Measurements from ENCODE around the gene CDH23. TPM values are rescaled to one million over a fixed set of nuclear protein-coding genes. Genes with fewer than 3 reads are reported as not detected.

CDH23 gene
- total RNA-seq, 1 experiment from 2014 or later = 0.02 TPM

DNA sequence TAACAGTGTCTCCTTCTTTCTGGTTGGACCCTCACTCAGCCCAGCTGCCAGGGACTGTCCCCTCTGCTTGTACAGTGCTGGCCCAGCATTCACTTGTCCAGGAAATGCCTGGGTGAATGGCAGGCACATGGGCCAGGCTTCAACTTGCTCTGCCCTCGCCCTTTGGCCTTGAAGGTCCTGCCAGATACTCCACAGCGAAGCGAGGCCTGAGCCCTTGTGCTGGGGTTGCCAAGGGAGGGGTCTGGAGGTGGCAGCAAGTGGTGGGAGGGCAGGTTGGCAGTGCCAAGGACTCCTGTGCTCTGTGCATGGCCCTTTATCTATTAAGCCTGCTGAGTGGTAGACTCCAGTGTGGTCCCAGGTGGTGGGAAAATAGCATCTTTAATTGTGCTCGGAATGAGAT is 75.7 kb downstream of the CDH23 start:
- no TSS peak for BruUV-seq (replicated peaks)
- DNase-seq (ENCODE audit: unreplicated experiment) = no peak
- no peaks in the 10 kb centered on the region for H3K9me3 Mint-ChIP-seq (ENCODE audit: unreplicated experiment)
- peaks cover 31% of the 10 kb centered on the region for H3K27me3 Mint-ChIP-seq (ENCODE audit: insufficient read depth, unreplicated experiment)
- H3K27ac Mint-ChIP-seq (ENCODE audit: low read depth, unreplicated experiment) = no peak overlapping the region
- intact Hi-C loops (cut with micrococcal nuclease) = no loop called here
- H3K4me1 Mint-ChIP-seq (ENCODE audit: insufficient read depth, unreplicated experiment) = no peaks in the 10 kb centered on the region
- no peaks in the 10 kb centered on the region for H3K36me3 Mint-ChIP-seq (ENCODE audit: insufficient read depth, unreplicated experiment)
- ChIA-PET POLR2A (no interaction called here), CTCF (interaction anchor here (0.7 kb wide), 1 partner anchor 194 kb away, joined by 4 read pairs; no protein-coding TSS in a partner anchor)
- H3K4me3 Mint-ChIP-seq (ENCODE audit: unreplicated experiment) = no peak overlapping the region
- TF ChIP-seq, protein P1, sequence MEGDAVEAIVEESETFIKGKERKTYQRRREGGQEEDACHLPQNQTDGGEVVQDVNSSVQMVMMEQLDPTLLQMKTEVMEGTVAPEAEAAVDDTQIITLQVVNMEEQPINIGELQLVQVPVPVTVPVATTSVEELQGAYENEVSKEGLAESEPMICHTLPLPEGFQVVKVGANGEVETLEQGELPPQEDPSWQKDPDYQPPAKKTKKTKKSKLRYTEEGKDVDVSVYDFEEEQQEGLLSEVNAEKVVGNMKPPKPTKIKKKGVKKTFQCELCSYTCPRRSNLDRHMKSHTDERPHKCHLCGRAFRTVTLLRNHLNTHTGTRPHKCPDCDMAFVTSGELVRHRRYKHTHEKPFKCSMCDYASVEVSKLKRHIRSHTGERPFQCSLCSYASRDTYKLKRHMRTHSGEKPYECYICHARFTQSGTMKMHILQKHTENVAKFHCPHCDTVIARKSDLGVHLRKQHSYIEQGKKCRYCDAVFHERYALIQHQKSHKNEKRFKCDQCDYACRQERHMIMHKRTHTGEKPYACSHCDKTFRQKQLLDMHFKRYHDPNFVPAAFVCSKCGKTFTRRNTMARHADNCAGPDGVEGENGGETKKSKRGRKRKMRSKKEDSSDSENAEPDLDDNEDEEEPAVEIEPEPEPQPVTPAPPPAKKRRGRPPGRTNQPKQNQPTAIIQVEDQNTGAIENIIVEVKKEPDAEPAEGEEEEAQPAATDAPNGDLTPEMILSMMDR (IDR thresholded peaks at IDR 0.05; ENCODE audit: unreplicated experiment) = no peak

DNA sequence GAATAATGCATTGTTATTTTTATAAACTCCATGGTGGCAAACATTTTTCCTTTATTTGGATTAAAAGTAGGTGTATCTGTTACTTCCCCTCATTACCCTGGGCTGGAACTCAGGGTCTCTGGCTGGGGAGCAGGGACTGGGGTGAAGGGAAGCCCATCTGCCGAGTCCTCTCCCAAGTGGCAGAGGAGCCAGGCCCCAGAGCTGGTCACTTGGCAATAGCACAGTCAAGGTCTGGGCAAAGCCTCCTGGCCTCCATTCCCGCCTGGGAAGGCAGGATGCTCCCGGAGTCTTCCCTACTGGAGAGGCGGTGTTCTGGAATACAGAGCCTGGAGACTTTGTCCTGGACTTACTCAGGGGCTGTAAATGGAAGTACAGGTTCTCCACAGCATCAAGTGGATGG is 76.2 kb downstream of the CDH23 start:
- Mint-ChIP-seq H3K9me3 (ENCODE audit: unreplicated experiment) (no peaks in the 10 kb centered on the region), H3K27ac (ENCODE audit: low read depth, unreplicated experiment) (no peak overlapping the region), H3K4me3 (ENCODE audit: unreplicated experiment) (no peak overlapping the region), H3K27me3 (ENCODE audit: insufficient read depth, unreplicated experiment) (peaks cover 36% of the 10 kb centered on the region), H3K36me3 (ENCODE audit: insufficient read depth, unreplicated experiment) (no peaks in the 10 kb centered on the region), H3K4me1 (ENCODE audit: insufficient read depth, unreplicated experiment) (no peaks in the 10 kb centered on the region)
- ChIA-PET POLR2A (no interaction called here), CTCF (no interaction called here)
- intact Hi-C loops (cut with micrococcal nuclease) = no loop called here
- TF ChIP-seq, protein P1 (IDR thresholded peaks at IDR 0.05; ENCODE audit: unreplicated experiment) = no peak
- BruUV-seq (replicated peaks) = no TSS peak
- DNase-seq (ENCODE audit: unreplicated experiment) = no peak

DNA sequence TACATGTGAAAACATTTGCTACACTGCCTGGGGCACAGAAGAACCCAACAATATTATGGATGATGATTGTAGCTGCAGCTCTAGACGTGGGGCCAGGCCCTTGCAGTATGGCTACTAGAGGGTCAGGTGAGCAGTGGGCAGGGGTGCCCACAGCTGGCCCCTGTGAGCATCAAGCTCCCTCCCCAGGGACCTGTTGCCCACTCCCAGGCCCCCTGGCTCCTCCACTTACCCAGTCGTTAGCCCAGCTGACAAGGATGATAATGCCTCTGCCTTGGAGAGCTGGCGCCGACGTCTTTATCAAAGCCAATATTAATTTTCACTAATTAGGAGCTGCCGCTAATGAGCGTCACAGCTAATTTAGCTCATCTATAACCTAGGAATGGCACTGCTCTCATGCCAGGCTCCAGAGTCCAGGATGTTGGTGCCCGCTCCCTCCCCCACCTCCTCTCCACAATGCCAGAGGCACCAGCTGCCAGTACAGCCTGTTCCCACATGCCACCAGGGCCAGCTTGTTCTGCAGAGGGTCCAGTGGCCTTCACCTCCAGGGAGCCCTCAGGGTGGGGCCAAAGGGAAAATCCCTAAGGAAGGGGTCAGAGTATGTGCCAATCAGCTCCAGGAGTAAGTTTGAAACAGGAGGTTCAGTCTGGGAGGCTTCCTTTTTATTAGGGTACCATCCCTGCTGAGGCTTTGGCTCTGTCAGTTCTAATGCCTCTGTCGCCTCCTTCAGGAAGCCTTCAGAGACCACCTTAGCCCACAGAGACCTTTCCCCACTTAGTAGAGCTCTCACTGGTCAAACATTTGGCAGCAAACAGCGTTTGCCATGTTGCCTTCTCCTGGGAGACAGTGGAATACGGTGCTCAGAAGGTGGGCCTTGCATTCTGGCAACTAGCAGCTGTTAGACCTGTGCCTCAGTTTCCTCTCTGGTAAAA is 77.2 kb downstream of the CDH23 start:
- Mint-ChIP-seq H3K36me3 (ENCODE audit: insufficient read depth, unreplicated experiment) (no peaks in the 10 kb centered on the region), H3K4me3 (ENCODE audit: unreplicated experiment) (no peak overlapping the region), H3K27ac (ENCODE audit: low read depth, unreplicated experiment) (no peak overlapping the region), H3K27me3 (ENCODE audit: insufficient read depth, unreplicated experiment) (peaks cover 46% of the 10 kb centered on the region), H3K4me1 (ENCODE audit: insufficient read depth, unreplicated experiment) (no peaks in the 10 kb centered on the region), H3K9me3 (ENCODE audit: unreplicated experiment) (no peaks in the 10 kb centered on the region)
- no peak for DNase-seq (ENCODE audit: unreplicated experiment)
- TF ChIP-seq, protein P1 (IDR thresholded peaks at IDR 0.05; ENCODE audit: unreplicated experiment) = no peak
- intact Hi-C loops (cut with micrococcal nuclease) = no loop called here
- CTCF ChIA-PET = interaction anchor here (0.5 to 0.7 kb wide), 2 partner anchors 125 to 160 kb away, joined by 3 read pairs; no protein-coding TSS in a partner anchor
- POLR2A ChIA-PET = interaction anchor here (0.6 kb wide), 2 partner anchors 45 to 1751 kb away, joined by 3 to 4 read pairs; no protein-coding TSS in a partner anchor
- no TSS peak for BruUV-seq (replicated peaks)

DNA sequence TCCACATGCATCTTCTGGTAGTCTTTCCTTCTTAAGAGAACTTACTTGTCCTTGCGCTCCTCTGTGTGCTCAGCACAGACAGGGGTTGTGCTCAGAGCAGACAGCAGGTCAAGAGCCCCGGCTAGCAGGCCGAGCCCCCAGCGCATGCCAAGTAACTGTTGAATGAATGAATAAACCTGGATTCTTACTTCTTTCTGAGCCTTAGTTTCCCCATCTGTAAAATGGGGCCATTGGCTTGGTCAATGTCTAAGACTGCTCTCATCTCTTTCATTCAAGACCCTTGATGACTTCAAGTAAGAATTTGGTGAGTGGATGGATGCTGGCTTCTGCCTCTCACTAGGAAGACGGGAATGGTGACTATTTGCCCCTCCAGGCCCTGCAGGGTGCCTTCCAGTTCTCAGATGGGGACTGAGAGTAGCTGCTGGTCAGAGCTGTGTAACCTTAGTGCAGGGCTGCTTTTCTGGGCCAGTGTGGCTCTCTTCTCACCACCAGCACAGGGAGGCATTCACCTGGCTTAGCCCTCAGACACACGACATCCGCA is 78.1 kb downstream of the CDH23 start:
- peaks cover 53% of the 10 kb centered on the region for H3K27me3 Mint-ChIP-seq (ENCODE audit: insufficient read depth, unreplicated experiment)
- no peaks in the 10 kb centered on the region for H3K9me3 Mint-ChIP-seq (ENCODE audit: unreplicated experiment)
- no TSS peak for BruUV-seq (replicated peaks)
- H3K27ac Mint-ChIP-seq (ENCODE audit: low read depth, unreplicated experiment) = no peak overlapping the region
- no peak for DNase-seq (ENCODE audit: unreplicated experiment)
- POLR2A ChIA-PET = no interaction called here
- intact Hi-C loops (cut with micrococcal nuclease) = no loop called here
- CTCF ChIA-PET = interaction anchor here (0.5 to 0.7 kb wide), 2 partner anchors 126 to 161 kb away, joined by 3 read pairs; no protein-coding TSS in a partner anchor
- TF ChIP-seq, protein P1 (IDR thresholded peaks at IDR 0.05; ENCODE audit: unreplicated experiment) = no peak
- H3K4me3 Mint-ChIP-seq (ENCODE audit: unreplicated experiment) = no peak overlapping the region
- H3K36me3 Mint-ChIP-seq (ENCODE audit: insufficient read depth, unreplicated experiment) = no peaks in the 10 kb centered on the region
- no peaks in the 10 kb centered on the region for H3K4me1 Mint-ChIP-seq (ENCODE audit: insufficient read depth, unreplicated experiment)
